Measurements from ENCODE around the gene AOX1. TPM values are rescaled to one million over a fixed set of nuclear protein-coding genes. Genes with fewer than 3 reads are reported as not detected.
"Not testable (repeated sequence)": the region's sequence is repeated elsewhere in the genome, so short reads cannot be mapped to it uniquely, and the experiment has no call there.

AOX1 gene
- total RNA-seq = 6.6 and 16.8 TPM in 2 replicates

DNA sequence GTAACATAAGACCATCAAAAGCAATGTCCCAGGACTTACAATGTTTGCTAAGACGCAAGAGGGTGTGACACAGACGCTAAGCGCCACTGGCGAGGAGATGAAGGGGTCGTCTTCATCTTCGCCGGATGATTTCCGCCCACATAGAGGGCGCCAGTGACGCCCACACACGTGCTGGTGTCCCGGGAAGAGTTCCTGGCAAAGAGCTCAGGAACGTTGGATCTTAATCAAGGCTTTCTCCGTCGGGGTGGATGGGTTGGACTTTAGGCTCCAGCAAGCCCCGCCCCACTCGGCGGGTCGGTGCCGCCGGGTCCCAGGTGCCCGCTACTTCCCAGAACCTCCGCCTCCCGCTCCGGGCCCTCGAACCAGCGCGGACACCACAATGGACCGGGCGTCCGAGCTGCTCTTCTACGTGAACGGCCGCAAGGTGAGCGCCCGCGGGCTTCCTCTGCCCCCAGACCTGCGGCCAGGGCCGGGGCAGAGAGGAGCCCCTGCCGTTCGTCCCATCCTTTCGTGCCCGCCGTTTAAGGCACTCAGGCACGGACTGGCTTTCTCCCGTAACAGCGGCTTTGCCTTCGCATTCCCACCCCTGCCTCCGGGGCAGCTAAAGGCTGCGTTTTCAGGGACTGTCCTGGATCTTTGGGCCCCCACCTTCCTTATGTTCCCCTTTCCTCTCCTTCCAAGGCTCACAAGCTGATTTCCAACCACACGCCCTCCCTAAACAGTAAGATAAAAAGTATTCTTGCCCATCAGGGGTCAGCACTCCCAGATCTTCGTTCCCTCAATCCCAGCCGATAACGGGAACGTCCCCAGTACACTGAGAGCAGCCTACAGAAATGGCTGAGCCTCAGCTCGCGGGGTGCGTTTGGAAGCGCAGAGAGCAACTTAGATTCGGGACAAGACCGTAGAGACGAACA is at the start of gene AOX1:
TSS of gene AOX1 (plus strand) at position 285 of the 914 bp plus-strand sequence. CDS start at position 380, 95 bp downstream.
- DNase-seq (ENCODE audit: low read depth) = no peak
- H3K4me3 ChIP-seq (ENCODE audit: low read depth, low read length) = peak within 1 kb of the TSS; percentile 69
- TF ChIP-seq, protein P1, sequence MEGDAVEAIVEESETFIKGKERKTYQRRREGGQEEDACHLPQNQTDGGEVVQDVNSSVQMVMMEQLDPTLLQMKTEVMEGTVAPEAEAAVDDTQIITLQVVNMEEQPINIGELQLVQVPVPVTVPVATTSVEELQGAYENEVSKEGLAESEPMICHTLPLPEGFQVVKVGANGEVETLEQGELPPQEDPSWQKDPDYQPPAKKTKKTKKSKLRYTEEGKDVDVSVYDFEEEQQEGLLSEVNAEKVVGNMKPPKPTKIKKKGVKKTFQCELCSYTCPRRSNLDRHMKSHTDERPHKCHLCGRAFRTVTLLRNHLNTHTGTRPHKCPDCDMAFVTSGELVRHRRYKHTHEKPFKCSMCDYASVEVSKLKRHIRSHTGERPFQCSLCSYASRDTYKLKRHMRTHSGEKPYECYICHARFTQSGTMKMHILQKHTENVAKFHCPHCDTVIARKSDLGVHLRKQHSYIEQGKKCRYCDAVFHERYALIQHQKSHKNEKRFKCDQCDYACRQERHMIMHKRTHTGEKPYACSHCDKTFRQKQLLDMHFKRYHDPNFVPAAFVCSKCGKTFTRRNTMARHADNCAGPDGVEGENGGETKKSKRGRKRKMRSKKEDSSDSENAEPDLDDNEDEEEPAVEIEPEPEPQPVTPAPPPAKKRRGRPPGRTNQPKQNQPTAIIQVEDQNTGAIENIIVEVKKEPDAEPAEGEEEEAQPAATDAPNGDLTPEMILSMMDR (conservative IDR thresholded peaks at IDR 0.05; ENCODE audit: low read depth, low read length) = peak; percentile 32

DNA sequence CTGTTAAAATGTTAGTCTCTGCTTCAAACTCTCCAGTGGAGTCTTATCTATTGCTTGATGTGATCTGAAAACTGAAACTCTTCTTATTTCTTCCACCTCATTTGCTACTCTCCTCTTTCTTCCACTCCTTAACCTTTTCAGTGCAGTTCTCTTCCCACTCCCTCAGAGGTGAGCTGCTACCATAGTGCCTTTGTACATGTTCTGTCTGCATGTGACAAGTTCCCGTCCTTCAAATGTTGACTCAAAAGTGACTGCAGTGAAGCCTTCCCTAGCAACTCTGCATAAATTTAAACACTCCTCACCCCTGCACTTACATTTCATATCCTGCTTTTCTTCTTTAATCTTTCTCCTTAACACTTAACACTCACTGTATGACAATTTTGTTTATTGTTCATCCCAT is 47.7 kb upstream of the AOX1 start:
- TF ChIP-seq, protein P1 (conservative IDR thresholded peaks at IDR 0.05; ENCODE audit: low read depth, low read length) = no peak
- no peak for DNase-seq (ENCODE audit: low read depth)
- no peak overlapping the region for H3K4me3 ChIP-seq (ENCODE audit: low read depth, low read length)

DNA sequence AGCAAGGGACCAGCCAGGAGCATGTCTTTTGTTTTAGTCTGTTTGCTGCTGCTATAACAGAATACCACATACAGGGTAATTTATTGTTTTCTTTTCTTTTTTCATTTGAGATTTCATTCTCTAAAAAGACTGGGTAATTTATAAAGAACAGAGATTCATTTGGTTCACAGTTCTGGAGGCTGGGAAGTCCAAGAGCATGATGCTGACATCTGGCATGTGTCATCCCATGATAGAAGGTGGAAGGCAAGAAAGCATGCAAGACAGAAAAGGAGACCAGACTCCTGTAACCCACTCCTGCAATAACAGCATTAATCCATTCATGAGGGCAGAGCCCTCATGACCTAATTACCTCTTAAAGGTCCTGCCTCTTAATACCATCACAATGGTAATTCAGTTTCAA is 45.0 kb upstream of the AOX1 start:
- no peak for DNase-seq (ENCODE audit: low read depth)
- H3K4me3 ChIP-seq (ENCODE audit: low read depth, low read length) = no peak overlapping the region
- TF ChIP-seq, protein P1 (conservative IDR thresholded peaks at IDR 0.05; ENCODE audit: low read depth, low read length) = no peak

DNA sequence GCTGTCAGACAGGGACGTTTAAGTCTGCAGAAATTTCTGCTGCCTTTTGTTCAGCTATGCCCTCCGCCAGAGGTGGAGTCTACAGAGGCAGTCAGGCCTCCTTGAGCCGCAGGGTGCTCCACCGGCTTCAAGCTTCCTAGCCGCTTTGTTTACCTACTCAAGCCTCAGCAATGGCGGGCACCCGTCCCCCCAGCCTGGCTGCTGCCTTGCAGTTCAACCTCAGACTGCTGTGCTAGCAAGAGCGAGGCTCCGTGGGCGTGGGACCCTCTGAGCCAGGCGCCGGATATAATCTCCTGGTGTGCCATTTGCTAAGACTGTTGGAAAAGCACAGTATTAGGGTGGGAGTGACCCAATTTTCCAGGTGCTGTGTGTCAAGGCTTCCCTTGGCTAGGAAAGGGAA is 19.2 kb upstream of the AOX1 start:
- not testable (repeated sequence) for DNase-seq (ENCODE audit: low read depth)

DNA sequence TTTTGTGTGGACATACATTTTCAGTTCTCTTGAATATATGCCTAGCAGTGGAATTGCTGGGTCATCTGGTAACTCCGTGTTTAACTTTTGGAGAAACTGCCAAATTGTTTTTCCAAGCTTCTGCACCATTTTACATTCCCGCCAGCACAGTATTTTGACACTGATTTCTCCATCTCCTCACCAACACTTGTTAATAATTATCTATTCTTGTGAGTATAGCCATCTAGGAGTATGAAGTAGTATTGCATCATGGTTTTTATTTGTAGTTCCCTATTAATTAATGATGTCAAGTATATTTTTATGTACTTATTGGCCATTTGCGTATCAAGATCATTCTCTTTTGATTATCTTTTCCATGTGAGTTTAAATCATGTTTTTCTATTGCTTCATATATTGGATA is 17.9 kb upstream of the AOX1 start:
- DNase-seq (ENCODE audit: low read depth) = no peak
- no peak overlapping the region for H3K4me3 ChIP-seq (ENCODE audit: low read depth, low read length)
- TF ChIP-seq, protein P1 (conservative IDR thresholded peaks at IDR 0.05; ENCODE audit: low read depth, low read length) = no peak

More for the DNA sequence above, 19.2 kb upstream of the AOX1 start:
- H3K4me3 ChIP-seq (ENCODE audit: low read depth, low read length) = not testable (repeated sequence)

DNA sequence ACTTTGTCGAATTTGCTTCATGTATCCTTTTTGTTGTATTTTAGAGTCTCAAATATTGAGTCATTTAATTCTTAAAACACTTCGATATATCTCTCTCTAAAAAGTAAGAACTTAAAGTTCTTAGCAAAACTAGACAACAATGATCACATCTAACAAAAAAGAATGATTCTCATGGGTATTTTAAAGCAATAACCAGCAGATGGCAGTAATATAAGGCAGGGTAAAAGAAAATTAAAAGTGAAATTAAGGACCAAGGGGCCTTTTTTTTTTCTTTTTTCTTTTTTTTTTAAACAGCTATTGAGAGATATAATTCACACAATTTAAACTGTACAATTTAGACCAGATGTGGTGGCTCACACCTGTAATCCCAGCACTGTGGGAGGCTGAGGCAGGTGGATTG is 9.9 kb upstream of the AOX1 start:
- TF ChIP-seq, protein P1 (conservative IDR thresholded peaks at IDR 0.05; ENCODE audit: low read depth, low read length) = peak; percentile 48
- DNase-seq (ENCODE audit: low read depth) = no peak
- H3K4me3 ChIP-seq (ENCODE audit: low read depth, low read length) = no peak overlapping the region

DNA sequence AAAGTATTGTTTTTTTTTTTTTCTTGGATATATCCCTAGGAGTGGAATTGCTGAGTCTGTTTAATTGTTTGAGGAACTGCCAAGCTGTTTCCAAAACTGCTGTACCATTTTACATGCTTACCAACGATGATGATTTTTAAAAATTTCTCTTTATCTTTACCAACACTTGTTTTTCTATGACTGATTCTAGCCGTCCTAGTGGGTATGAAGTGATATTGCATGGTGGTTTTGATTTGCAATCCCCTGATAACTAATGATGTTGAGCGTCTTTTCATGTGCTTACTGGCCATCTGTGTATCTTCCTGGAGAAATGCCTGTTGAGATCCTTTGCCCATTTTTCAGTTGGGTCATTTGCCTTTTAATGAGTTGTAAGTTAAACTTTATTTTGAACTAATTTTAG is 8.8 kb upstream of the AOX1 start:
- DNase-seq (ENCODE audit: low read depth) = no peak
- no peak overlapping the region for H3K4me3 ChIP-seq (ENCODE audit: low read depth, low read length)
- TF ChIP-seq, protein P1 (conservative IDR thresholded peaks at IDR 0.05; ENCODE audit: low read depth, low read length) = peak; percentile 33

Measured in epithelial cell of proximal tubule (primary cell).